NCI-H526 (cell line): Measurements from ENCODE around the gene RGS7.

Experiments
- DNase-seq, 2 experiments: peaks; one replicate each; lab custom pipeline; 2025; lab: John Stamatoyannopoulos, UW

Gene RGS7

DNA sequence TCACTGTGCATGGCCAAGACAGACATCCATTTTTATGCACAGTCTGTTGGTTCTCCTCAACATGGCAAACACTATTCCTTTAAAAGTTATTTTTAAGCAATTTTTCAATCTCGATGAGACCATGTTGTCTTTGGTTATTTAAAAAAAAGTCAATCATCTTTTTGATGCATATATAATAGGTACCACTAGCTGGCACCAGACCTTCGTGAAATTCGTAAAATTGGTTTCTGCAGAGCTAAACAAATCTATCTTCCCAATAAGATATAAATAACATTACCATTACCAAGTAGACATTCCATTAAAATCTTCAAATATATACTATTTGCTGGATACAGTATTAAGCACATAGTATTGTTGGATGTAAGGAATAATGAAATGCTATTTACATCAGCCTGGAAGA lies 525.1 kb downstream of the RGS7 start:
- no peak for DNase-seq

DNA sequence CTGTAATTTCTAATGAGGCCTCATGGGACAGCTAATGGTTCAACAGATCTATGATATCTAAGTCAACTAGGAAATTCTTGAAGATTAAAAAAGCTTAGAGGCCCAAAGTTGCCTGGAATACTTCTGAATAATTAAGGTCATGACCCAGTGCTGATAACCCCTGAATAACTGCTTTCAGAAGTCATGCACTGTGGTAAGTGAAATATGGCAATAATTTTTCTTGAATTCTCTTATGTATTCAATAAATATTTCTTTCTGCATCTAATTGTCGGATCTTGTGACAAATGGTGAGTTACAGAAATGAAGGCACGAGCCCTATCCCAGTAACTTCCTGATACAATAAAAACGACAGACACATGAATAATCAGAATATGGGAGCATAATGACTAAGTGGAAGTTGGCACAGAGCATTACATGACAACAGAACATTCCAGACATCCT lies 525.8 kb downstream of the RGS7 start:
- no peak for DNase-seq

GRCh38 chr1:240829487-240829886 lies 527.5 kb downstream of the RGS7 start:
- DNase-seq, result no peak

GRCh38 chr1:240827786-240828185 lies 529.2 kb downstream of the RGS7 start:
- no peak for DNase-seq

DNA sequence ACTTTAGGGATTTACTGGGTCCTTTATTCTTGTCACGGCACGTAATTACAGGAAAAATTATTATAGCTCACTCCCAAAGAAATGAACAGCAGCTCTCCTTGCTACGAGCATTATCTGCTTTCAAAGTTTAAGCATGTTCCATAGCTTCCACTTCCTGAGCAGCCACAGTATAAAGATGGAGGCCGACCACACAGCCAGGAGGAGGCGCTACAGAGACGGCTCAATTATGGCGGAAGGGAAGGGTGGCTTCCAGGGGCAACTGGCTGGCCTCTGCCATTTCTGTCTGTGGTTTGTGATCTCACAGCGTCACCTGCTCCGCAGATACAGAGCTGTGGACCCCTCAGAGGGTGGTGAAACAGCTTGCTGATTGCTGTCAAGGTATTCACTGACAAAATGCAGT lies 532.8 kb downstream of the RGS7 start:
- DNase-seq, result no peak

DNA sequence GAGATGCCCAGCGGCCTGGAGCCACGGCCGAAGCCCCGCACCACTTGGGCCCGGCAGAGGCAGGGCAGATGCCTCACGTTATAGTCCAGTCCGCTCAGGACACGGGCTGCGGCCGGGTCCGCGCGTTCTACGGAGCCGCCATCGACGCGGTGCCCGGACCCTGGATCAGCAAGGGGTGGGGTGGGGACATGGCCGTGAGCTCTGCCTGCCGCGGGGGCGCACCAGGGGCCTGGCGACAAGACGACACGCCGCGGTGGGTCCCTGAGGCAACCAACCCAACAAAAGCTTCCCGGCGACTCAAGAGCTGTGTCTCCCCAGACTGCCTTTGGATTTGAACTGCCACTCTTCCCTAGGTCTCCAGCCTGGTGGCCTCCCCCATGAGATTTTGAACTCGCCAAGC lies 533.6 kb downstream of the RGS7 start:
- DNase-seq, result no peak

DNA sequence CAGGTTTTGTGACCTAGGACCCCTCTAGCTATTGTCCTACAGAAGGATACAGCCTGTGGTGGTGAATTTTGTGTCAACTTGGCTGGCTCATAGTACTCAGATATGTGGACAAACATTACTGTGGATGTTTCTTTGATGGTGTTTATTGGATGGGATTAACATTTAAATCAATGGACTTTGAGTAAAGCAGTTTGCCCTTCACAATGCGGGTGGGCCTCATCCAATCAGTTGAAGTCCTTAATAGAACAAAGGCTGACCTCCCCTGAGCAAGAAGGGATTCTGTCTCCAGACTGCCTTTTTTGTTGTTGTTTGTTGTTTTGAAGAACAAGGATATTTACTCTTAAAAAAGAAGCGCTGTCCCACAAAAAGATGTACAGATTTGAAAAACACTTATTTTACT lies 535.1 kb downstream of the RGS7 start:
- DNase-seq, result no peak

GRCh38 chr1:240820816-240821215 lies 536.2 kb downstream of the RGS7 start:
- DNase-seq, result no peak

- DNase-seq, result no peak
These were observed 540.5 kb downstream of the RGS7 start for GRCh38 chr1:240816472-240816871.

GRCh38 chr1:240813720-240814119 lies 543.3 kb downstream of the RGS7 start:
- DNase-seq, result no peak

GRCh38 chr1:240811256-240811655 lies 545.7 kb downstream of the RGS7 start:
- DNase-seq, result no peak

DNA sequence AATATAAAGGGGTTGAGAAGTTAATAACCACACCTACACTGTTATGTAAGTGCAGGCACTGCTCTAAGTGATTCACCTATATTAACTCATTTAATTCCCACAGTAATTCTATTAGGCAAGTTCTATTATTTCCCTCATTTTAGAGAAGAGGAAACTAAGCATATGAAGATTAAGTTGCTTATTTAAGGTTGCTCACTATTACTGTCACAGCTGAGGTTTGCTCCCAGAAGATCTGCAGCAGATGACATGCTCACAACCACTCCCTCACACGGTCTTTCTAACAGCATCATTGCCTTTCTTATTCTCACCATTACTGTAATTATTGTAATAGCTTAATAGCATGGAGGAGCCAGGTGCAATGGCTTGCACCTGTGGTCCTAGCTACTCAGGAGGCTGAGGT lies 548.6 kb downstream of the RGS7 start:
- DNase-seq, result no peak

GRCh38 chr1:240806200-240806745 lies 550.7 kb downstream of the RGS7 start:
- no peak for DNase-seq

DNA sequence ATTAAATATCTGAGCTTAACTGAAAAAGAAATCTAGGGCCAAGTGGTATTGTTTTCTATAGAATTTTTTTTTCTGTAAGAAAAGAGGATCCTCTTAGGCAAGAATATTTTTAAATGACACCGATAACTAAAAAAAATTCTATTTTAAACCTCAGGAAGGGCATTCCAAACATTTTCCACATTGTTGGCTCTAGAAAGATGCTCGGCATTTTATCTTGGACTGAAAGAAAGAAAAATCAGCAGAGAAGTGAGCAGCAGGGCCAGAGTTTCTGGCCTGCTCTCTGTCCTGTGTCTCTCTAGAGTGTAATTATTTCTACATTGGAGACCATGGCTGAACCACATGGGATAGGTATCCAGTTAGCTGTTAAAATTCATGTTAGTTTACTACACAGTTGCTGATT lies 552.5 kb downstream of the RGS7 start:
- no peak for DNase-seq

- DNase-seq, result no peak
These were observed 553.9 kb downstream of the RGS7 start for GRCh38 chr1:240803151-240803550.

DNA sequence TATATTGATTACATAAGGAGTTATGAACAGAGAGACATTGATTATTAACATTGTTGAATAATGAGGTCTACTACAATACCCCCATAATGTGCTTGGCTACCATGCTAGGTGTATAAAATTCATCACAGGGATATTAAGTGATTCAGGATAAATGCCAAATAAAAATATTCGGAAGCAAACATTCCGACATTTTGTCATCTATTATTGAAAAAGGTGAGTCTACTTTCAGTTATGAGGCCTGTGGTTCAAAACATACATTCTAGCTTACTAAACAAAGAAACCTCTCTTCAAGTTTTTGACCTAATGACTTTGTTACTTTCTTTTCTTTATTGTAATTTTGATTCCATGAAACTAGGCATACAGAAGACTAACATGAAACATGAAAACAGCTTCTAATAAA lies 554.7 kb downstream of the RGS7 start:
- no peak for DNase-seq

DNA sequence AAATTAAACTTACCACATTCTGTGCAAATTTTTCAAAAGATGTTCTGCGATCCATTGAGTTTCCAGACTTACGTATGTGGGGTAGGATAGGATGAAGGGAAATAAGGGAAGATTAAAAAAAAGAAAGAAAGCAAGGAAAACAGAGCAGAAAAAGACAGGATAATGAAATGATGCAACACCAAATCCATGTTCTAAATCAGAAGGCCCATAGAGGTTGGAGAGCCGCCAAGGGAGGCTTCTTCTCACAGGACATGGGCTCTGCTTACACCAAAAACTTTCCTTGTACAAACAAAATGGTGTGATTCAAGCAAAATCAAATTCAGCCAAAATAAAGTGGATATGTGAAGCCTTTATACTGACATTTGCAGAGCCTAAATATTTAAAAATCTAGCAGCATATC lies 555.6 kb downstream of the RGS7 start:
- DNase-seq, result no peak

- no peak for DNase-seq
These were observed 556.7 kb downstream of the RGS7 start for GRCh38 chr1:240800291-240800690.

GRCh38 chr1:240797050-240797449 lies 560.0 kb downstream of the RGS7 start:
- DNase-seq, result no peak

DNA sequence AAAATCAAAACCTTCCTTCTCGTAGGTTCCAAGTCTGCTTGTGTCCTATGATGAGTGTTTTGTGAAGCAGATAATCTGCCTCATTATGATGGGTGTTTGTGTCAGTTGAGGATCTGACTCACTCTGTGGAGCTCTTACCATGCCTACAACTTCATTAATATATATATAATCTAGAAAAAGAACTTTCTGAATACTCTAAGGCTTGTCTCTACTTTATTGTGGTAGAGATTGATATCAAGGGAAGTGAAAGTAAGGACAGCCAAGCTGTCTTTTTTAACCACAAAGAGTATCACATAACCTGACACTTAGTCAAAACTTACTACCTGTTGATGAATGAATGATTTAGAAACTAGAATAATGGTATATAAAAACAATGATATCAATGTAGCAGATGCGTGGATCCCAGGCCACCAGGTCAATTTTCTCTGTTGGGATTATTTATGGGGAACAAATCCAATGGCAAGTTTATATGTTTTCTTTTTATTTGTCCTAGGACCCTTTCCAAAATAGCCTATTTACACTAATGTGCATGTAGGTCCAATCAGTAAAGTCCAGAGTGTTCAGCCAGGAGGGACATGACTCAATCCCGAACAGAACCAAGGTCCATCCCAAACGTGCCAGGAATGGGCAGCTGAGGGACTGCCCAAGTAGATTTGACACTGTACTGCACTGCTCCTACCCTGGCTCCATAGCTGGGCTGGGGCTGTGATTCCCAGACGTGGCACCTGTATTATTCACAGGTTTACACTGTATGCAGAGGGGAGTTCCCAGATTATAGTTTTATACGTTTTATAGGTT lies 562.8 kb downstream of the RGS7 start:
- DNase-seq, result no peak

GRCh38 chr1:240792915-240793529 lies 564.0 kb downstream of the RGS7 start:
- DNase-seq, result no peak

GRCh38 chr1:240790856-240791255 lies 566.1 kb downstream of the RGS7 start:
- no peak for DNase-seq

- DNase-seq, result no peak
These were observed 570.1 kb downstream of the RGS7 start for GRCh38 chr1:240786880-240787279.

DNA sequence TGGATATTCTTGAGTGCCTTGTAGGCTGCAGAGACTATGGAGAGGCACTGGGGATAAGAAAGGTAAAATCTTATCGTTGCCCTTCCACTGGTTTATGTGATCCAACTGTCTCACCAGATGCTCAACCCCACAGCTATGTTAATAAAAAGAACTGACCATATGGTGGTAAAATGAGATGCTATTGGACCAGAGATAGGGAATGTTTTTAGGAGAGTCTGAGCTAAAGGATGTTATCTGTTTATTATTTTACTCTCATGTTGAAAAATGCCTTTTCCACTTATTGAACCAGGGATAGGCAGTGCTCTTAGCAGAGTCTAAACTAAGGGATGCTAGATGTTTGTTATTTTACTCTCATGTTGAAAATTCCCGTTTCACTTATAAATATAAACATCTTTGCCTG lies 572.2 kb downstream of the RGS7 start:
- no peak for DNase-seq
